H1 (cell line): ENCODE measurements around the gene TSKU. TPM values are rescaled to one million over a fixed set of nuclear protein-coding genes. Genes with fewer than 3 reads are reported as not detected.

Source experiments
- CBX8 ChIP-seq: fragments of 300-800, 300-1000 bp; sonication (generic); IDR thresholded peaks from 2 replicates; pipeline ENCODE4 v1.7.1; 2016; ENCODE audit warnings: low read depth, low read length, borderline replicate concordance
- KDM5A ChIP-seq: fragments of 200-600 bp; IDR thresholded peaks from 2 replicates; pipeline ENCODE4 v1.7.1; 2012; ENCODE audit warnings: mild to moderate bottlenecking, low read length, inconsistent platforms, mixed read lengths
- TCF12 ChIP-seq: IDR thresholded peaks from 2 replicates; pipeline ENCODE4 v1.6.1; 2011; ENCODE audit warnings: low read depth, mild to moderate bottlenecking, low read length
- polyA plus RNA-seq, 7 experiments: library from polyadenylated mRNA; depleted of rRNA in 3 of 7; stranded (reverse) in 5 of 7; unstranded in 2 of 7; fragments of >200 nt in 5 of 7; fragments of 200-250 nt in 2 of 7; gene quantifications; 1 replicate in 5 of 7; 2 replicates in 1 of 7; 4 replicates in 1 of 7; pipeline versions ENCODE4 v1.2.1 to v1.2.3, GENCODE V29; 2011 to 2013; ENCODE audit warnings: missing spikeins in 2 of 7, mixed read lengths in 2 of 7
- total RNA-seq: library from RNA; stranded (reverse); fragmentation: NEBNext Ultra II Directional; extraction: Animal tissue kit (Norgen Biotek cat#: 25700); gene quantifications from 2 replicates; pipeline ENCODE4 v1.2.1, GENCODE V29; 2021

The TSKU gene
- total and polyA plus RNA-seq, 2 of the 8 experiments (the other 6 are each of a cell fraction or from before 2014, with no cell fraction given), result 22.8 to 28.4 TPM

- TF ChIP-seq CBX8 (no peak), TCF12 (no peak), KDM5A (no peak)
These were observed 12.3 kb upstream of the TSKU start (continued) for GRCh38 chr11:76770642-76771445.
